Stimulated activated CD8-positive, alpha-beta memory T cell treated with anti-CD3 and anti-CD28 coated beads, Interleukin-12 subunit alpha, Interleukin-12 subunit beta, amount 100 ng/mL, for 24 hours (primary cell): ENCODE results near the gene BFSP2.
"Not testable (repeated sequence)": the region's sequence is repeated elsewhere in the genome, so short reads cannot be mapped to it uniquely, and the experiment has no call there.

Experiments used
- DNase-seq: peaks from one replicate; pipeline ENCODE4 v3.0.0-alpha.2; 2020; ENCODE audit errors: extremely low read depth

Gene BFSP2

GRCh38 chr3:133520286-133520685, 120.4 kb downstream of the BFSP2 start:
- DNase-seq, result no peak

- not testable (repeated sequence) for DNase-seq
Observed at GRCh38 chr3:133520938-133521337, 121.1 kb downstream of the BFSP2 start.

- no peak for DNase-seq
Observed at GRCh38 chr3:133521946-133522345, 122.1 kb downstream of the BFSP2 start.

GRCh38 chr3:133523758-133524157, 123.9 kb downstream of the BFSP2 start:
- DNase-seq, result not testable (repeated sequence)
